ENCODE measurements around the gene SRRM1.
A peak's percentile ranks its signal among the peaks of the same experiment; 100 is the strongest.
"Not testable (repeated sequence)": the region's sequence is repeated elsewhere in the genome, so short reads cannot be mapped to it uniquely, and the experiment has no call there.

SRRM1 gene

DNA sequence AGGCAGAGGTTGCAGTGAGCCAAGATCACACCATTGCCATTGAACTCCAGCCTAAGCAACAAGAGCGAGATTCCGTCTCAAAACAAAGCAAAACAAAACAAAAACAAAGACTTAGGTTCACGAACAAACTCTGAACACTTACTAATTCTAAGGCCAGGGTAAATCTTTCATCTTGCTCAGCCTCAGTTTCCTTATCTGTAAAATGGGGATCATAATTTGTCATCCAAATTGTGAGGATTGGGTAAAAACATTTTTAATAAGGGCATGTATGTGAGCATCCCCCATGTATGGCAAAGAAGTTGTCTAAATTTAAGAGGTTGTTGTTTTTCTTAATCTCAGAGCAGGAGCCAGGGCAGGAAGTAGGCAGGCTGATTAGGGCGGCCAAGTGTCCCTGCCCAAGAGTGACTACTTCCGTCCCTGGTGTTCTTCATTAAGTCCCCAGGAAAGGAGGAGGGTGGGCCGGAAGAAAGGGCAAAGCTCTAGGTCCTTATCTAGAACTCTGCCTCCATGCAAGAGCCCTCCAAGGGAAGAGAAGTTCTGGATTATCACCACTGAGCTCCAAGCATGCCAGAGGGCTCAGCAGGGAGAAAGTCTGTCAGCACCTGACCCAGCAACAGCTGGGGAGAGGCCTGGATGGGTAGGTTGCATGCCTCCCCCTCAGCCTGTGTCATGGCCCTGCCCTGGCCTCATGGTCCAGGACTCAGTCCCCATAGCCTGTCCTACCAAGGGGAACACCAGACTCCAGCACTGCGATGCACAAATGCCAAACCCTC is 52.3 kb downstream of the SRRM1 start:
- peak overlapping the region in 5 of 10 experiments; percentile 3 to 60 (median 37); a peak in 9 of 20 replicates for H3K4me3 ChIP-seq
- peaks cover 0 to 17% (median 7%) of the 10 kb centered on the region in 11 experiments; a peak in 11 of 22 replicates for H3K9me3 ChIP-seq (replicated peaks in 1 of 11)
- H3K9ac ChIP-seq = peak overlapping the region; percentile 58 to 78 (median 75); a peak in 21 of 22 replicates
- H3K36me3 ChIP-seq = no peaks in the 10 kb centered on the region
- no peaks in the 10 kb centered on the region for H4K20me1 ChIP-seq
- peak overlapping the region; percentile 44 to 90 (median 86); a peak in 21 of 22 replicates for H3K27ac ChIP-seq
- no peak for TF ChIP-seq Cebpa-rat (IDR thresholded peaks at IDR 0.05)
- H3K4me1 ChIP-seq = peaks cover 52 to 83% (median 72%) of the 10 kb centered on the region in 10 experiments
- no peaks in the 10 kb centered on the region for H3K27me3 ChIP-seq
- H3K4me2 ChIP-seq = peak overlapping the region; percentile 81 to 99 (median 90)

GRCh38 chr1:24696041-24696755 is 53.1 kb downstream of the SRRM1 start:
- H3K9ac ChIP-seq = peak overlapping the region in 10 of 11 experiments; percentile 69 to 78 (median 75); a peak in 20 of 22 replicates
- H3K4me3 ChIP-seq = peak overlapping the region; percentile 6 to 60 (median 45); a peak in 15 of 20 replicates
- H3K9me3 ChIP-seq (replicated peaks in 1 of 11) = peaks cover 0 to 17% (median 7%) of the 10 kb centered on the region in 11 experiments; a peak in 11 of 22 replicates
- TF ChIP-seq Cebpa-rat (IDR thresholded peaks at IDR 0.05) = peak in 2 of 11 experiments; percentile 54 to 72; a peak in 3 of 22 replicates
- peak overlapping the region; percentile 81 to 99 (median 90) for H3K4me2 ChIP-seq
- peaks cover 52 to 87% (median 77%) of the 10 kb centered on the region in 10 experiments for H3K4me1 ChIP-seq
- no peaks in the 10 kb centered on the region for H3K36me3 ChIP-seq
- H3K27me3 ChIP-seq = no peaks in the 10 kb centered on the region
- H4K20me1 ChIP-seq = no peaks in the 10 kb centered on the region
- H3K27ac ChIP-seq = peak overlapping the region; percentile 44 to 90 (median 86); a peak in 21 of 22 replicates

DNA sequence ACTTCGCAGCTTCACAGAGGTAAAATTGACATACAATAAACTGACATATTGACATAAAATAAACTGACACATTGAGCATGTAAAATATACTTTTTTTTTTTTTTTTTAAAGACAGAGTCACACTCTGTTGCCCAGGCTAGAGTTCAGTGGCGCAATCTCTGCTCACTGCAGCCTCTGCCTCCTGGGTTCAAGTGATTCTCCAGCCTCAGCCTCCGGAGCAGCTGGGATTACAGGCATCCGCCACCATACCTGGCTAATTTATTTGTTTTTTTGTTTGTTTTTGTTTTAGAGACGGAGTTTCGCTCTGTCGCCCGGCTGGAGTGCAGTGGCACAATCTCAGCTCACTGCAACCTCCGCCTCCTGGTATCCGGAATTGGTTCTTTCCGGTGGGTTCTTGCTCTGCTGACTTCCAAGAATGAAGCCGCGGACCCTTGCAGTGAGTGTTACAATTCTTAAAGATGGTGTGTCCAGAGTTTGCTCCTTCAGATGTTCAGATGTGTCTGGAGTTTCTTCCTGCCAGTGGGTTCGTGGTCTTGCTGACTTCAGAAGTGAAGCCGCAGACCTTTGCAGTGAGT is 53.7 kb downstream of the SRRM1 start:
- H3K27ac ChIP-seq = peak overlapping the region; percentile 21 to 90 (median 86); a peak in 21 of 22 replicates
- peak overlapping the region; percentile 81 to 99 (median 90) for H3K4me2 ChIP-seq
- peak in 9 of 11 experiments; percentile 41 to 99 (median 85); a peak in 15 of 22 replicates for TF ChIP-seq Cebpa-rat (IDR thresholded peaks at IDR 0.05)
- H3K27me3 ChIP-seq = no peaks in the 10 kb centered on the region
- H3K4me3 ChIP-seq = peak overlapping the region; percentile 6 to 60 (median 50); a peak in 17 of 20 replicates
- peak overlapping the region; percentile 40 to 78 (median 75); a peak in 21 of 22 replicates for H3K9ac ChIP-seq
- no peaks in the 10 kb centered on the region for H4K20me1 ChIP-seq
- H3K36me3 ChIP-seq = no peaks in the 10 kb centered on the region
- peaks cover 0 to 17% (median 7%) of the 10 kb centered on the region in 11 experiments; a peak in 11 of 22 replicates for H3K9me3 ChIP-seq (replicated peaks in 1 of 11)
- peaks cover 52 to 90% (median 77%) of the 10 kb centered on the region in 10 experiments for H3K4me1 ChIP-seq

GRCh38 chr1:24697453-24698001 is 54.4 kb downstream of the SRRM1 start:
- Histone ChIP-seq H3K4me2 (peak overlapping the region; percentile 81 to 99 (median 90)), H3K27ac (peak overlapping the region; percentile 21 to 90 (median 86); a peak in 21 of 22 replicates), H3K9ac (peak overlapping the region; percentile 40 to 78 (median 75); a peak in 21 of 22 replicates), H3K4me1 (peaks cover 52 to 91% (median 78%) of the 10 kb centered on the region in 10 experiments), H3K4me3 (peak overlapping the region in 9 of 10 experiments; percentile 29 to 60 (median 51); a peak in 15 of 20 replicates), H3K9me3 (replicated peaks in 1 of 11) (peaks cover 0 to 17% (median 7%) of the 10 kb centered on the region in 11 experiments; a peak in 11 of 22 replicates)
- H3K36me3 ChIP-seq, H3K27me3 ChIP-seq, H4K20me1 ChIP-seq: not testable (repeated sequence)

GRCh38 chr1:24698326-24698725 is 55.2 kb downstream of the SRRM1 start:
- Histone ChIP-seq H3K9me3 (replicated peaks in 1 of 11) (peaks cover 0 to 17% (median 7%) of the 10 kb centered on the region in 11 experiments; a peak in 11 of 22 replicates), H3K4me1 (peaks cover 52 to 88% (median 75%) of the 10 kb centered on the region in 10 experiments)
- H3K9ac ChIP-seq = not testable (repeated sequence)

GRCh38 chr1:24699628-24700027 is 56.5 kb downstream of the SRRM1 start:
- Histone ChIP-seq H4K20me1 (no peaks in the 10 kb centered on the region), H3K27me3 (no peaks in the 10 kb centered on the region), H3K4me3 (no peak overlapping the region), H3K27ac (peak overlapping the region in 8 of 11 experiments; percentile 4 to 89 (median 56); a peak in 14 of 22 replicates), H3K4me1 (peaks cover 42 to 81% (median 69%) of the 10 kb centered on the region in 10 experiments), H3K9ac (peak overlapping the region in 4 of 11 experiments; percentile 5 to 33 (median 26); a peak in 2 of 22 replicates), H3K9me3 (replicated peaks in 1 of 11) (peaks cover 0 to 17% (median 7%) of the 10 kb centered on the region in 11 experiments; a peak in 11 of 22 replicates), H3K36me3 (no peaks in the 10 kb centered on the region), H3K4me2 (peak overlapping the region; percentile 2 to 99 (median 84); a peak in 19 of 22 replicates)
- no peak for TF ChIP-seq Cebpa-rat (IDR thresholded peaks at IDR 0.05)

More at GRCh38 chr1:24698326-24698725, 55.2 kb downstream of the SRRM1 start:
- not testable (repeated sequence) for H3K4me3 ChIP-seq, H3K36me3 ChIP-seq, H3K27me3 ChIP-seq, H4K20me1 ChIP-seq
- peak overlapping the region in 9 of 11 experiments; percentile 18 to 99 (median 88); a peak in 16 of 22 replicates for H3K4me2 ChIP-seq
- H3K27ac ChIP-seq = peak overlapping the region in 9 of 11 experiments; percentile 80 to 90 (median 86); a peak in 17 of 22 replicates

DNA sequence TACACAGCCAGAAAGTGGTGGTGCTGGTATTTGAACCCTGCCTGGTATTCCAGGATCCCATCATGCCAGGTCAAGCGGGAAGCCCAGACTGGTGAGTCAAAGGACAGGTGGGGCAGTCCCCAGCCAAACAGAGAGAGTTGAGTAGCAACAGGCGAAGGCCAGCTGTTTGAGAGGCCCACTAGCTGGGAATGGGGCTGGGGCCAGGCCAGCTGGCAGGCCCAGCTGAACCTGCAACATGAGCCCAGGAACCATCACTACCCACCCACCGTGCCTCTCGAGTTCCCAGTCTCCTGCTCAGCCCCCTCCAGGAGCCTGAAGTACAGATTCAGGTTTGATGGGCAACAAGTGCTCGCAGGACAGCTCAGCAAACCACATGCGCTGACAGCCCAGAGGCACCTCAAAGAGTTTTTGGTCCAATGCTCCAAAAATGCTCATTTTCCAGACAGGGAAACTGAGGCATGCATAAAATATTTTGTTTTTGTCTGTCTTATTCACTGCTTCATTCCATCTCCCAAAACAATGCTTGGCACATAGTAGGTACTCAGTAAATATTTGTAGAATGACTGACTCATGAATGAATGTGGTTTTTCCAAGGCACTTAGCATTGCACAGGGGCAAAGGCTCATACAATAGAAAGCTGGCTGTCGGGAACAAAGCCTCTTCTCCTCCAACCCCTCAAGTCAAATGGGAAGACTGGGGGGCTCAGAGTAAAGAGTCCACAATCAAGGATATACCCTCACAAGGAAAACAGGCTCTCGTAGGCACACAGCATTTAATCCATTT is 59.6 kb downstream of the SRRM1 start:
- Histone ChIP-seq H3K4me3 (no peak overlapping the region), H3K9ac (no peak overlapping the region), H3K9me3 (replicated peaks in 1 of 11) (peaks cover 0 to 13% (median 4%) of the 10 kb centered on the region in 11 experiments; a peak in 10 of 22 replicates), H3K4me2 (no peak overlapping the region), H3K27ac (peak overlapping the region in 4 of 11 experiments; percentile 14 to 46 (median 25); a peak in 4 of 22 replicates), H3K36me3 (no peaks in the 10 kb centered on the region), H3K27me3 (no peaks in the 10 kb centered on the region), H3K4me1 (peaks cover 43 to 80% (median 67%) of the 10 kb centered on the region in 10 experiments), H4K20me1 (no peaks in the 10 kb centered on the region)
- TF ChIP-seq Cebpa-rat (IDR thresholded peaks at IDR 0.05) = no peak

Data from BLaER1 treated with 17β-estradiol and CSF1 and Interleukin-3, amounts not matched to agents 10 nM and 100 nM (cell line).